IMR-90 (cell line): ENCODE measurements around the gene ZNF761. TPM values are rescaled to one million over a fixed set of nuclear protein-coding genes. Genes with fewer than 3 reads are reported as not detected.

ENCODE experiments used
- ATAC-seq: fragments of 200-7000 bp; cut with Tn5 transposase; 2 replicates; pipeline ENCODE4 v1.9.1; 2020; ENCODE audit warnings: low read depth, mild to moderate bottlenecking, moderate library complexity
- BruUV-seq: library from RNA; stranded (reverse); fragments of 400-500 nt; replicated peaks from 2 replicates; lab custom pipeline; 2021; lab: Mats Ljungman, UMichigan
- CTCF ChIA-PET: fragments of 300-600 bp; formaldehyde crosslinking; extraction: SDS; loops from one replicate; lab custom pipeline; 2021; ENCODE audit warnings: antibody characterized with exemption; lab: Yijun Ruan, JAX
- POLR2A ChIA-PET: fragments of 300-600 bp; sonication (Branson Sonifier 250); formaldehyde crosslinking; loops from one replicate; lab custom pipeline; 2022; ENCODE audit warnings: antibody characterized with exemption; ENCODE audit not compliant: unreplicated experiment; lab: Charles Lee
- DNase-seq: peaks from one replicate; pipeline ENCODE4 v3.0.0; 2013
- H2AFZ ChIP-seq: replicated peaks from 2 replicates; pipeline ENCODE3; 2013; ENCODE audit warnings: low read length, mild to moderate bottlenecking; ENCODE audit not compliant: poor library complexity
- H2AK5ac ChIP-seq: 2 replicates; pipeline ENCODE4 v1.6.1; 2013; ENCODE audit warnings: low read depth, low read length, inconsistent platforms
- H2AK9ac ChIP-seq: replicated peaks from 2 replicates; pipeline ENCODE3; 2013; ENCODE audit warnings: mild to moderate bottlenecking, low read depth, low read length, moderate library complexity; ENCODE audit not compliant: poor library complexity
- H2BK120ac ChIP-seq: 2 replicates; pipeline ENCODE4 v1.6.1; 2013; ENCODE audit warnings: low read depth, low read length, inconsistent platforms
- H2BK15ac ChIP-seq: 3 replicates; pipeline ENCODE4 v1.6.1; 2013; ENCODE audit warnings: low read depth, low read length, inconsistent platforms
- H2BK20ac ChIP-seq: 2 replicates; pipeline ENCODE4 v1.6.1; 2013; ENCODE audit warnings: low read depth, mild to moderate bottlenecking, inconsistent platforms, low read length, moderate library complexity
- H2BK5ac ChIP-seq: 2 replicates; pipeline ENCODE4 v1.6.1; 2013; ENCODE audit warnings: mild to moderate bottlenecking, low read depth, low read length, inconsistent platforms; ENCODE audit not compliant: poor library complexity, severe bottlenecking
- H3K14ac ChIP-seq: replicated peaks from 2 replicates; pipeline ENCODE4 v1.6.1; 2013; ENCODE audit warnings: low read depth, low read length, inconsistent platforms
- H3K18ac ChIP-seq: 2 replicates; pipeline ENCODE4 v1.6.1; 2013; ENCODE audit warnings: low read depth, low read length, control low read depth
- H3K23ac ChIP-seq: 2 replicates; pipeline ENCODE4 v1.6.1; 2013; ENCODE audit warnings: low read depth, low read length, inconsistent platforms
- H3K27ac ChIP-seq: 2 replicates; pipeline ENCODE4 v1.5.1; 2013; ENCODE audit warnings: mild to moderate bottlenecking, control low read depth, low read length; ENCODE audit not compliant: insufficient read depth
- H3K27me3 ChIP-seq: 2 replicates; pipeline ENCODE4 v1.6.1; 2013; ENCODE audit warnings: low read length; ENCODE audit not compliant: control insufficient read depth, insufficient read depth
- H3K36me3 ChIP-seq: 2 replicates; pipeline ENCODE4 v1.6.1; 2013; ENCODE audit warnings: low read length, mixed read lengths; ENCODE audit not compliant: control insufficient read depth, insufficient read depth
- H3K4ac ChIP-seq: 2 replicates; pipeline ENCODE4 v1.6.1; 2013; ENCODE audit warnings: low read depth, low read length, inconsistent platforms
- H3K4me1 ChIP-seq: 2 replicates; pipeline ENCODE4 v1.6.1; 2013; ENCODE audit warnings: low read length, mixed read lengths; ENCODE audit not compliant: control insufficient read depth, insufficient read depth
- H3K4me2 ChIP-seq: 2 replicates; pipeline ENCODE4 v1.6.1; 2013; ENCODE audit warnings: low read depth, mild to moderate bottlenecking, control low read depth, low read length, moderate library complexity
- H3K4me3 ChIP-seq: 2 replicates; pipeline ENCODE4 v1.5.1; 2013; ENCODE audit warnings: low read depth, mild to moderate bottlenecking, control low read depth, low read length, moderate library complexity; ENCODE audit not compliant: insufficient read depth
- H3K56ac ChIP-seq: 2 replicates; pipeline ENCODE4 v1.6.1; 2013; ENCODE audit warnings: low read length, inconsistent platforms; ENCODE audit not compliant: insufficient read depth; ENCODE audit errors: extremely low read depth
- H3K79me1 ChIP-seq, 2 experiments: 2 replicates each; pipeline ENCODE4 v1.6.1; 2013; ENCODE audit warnings: low read length in 2 of 2, inconsistent platforms in 1 of 2, low read depth in 1 of 2
- H3K9ac ChIP-seq: 2 replicates; pipeline ENCODE4 v1.6.1; 2013; ENCODE audit warnings: low read depth, low read length, control low read depth
- H3K9me1 ChIP-seq: 2 replicates; pipeline ENCODE4 v1.6.1; 2013; ENCODE audit warnings: low read length, inconsistent platforms; ENCODE audit not compliant: insufficient read depth
- H3K9me3 ChIP-seq: 2 replicates; pipeline ENCODE4 v1.6.1; 2013; ENCODE audit warnings: low read length; ENCODE audit not compliant: control insufficient read depth, insufficient read depth
- H4K20me1 ChIP-seq: 2 replicates; pipeline ENCODE4 v1.6.1; 2013; ENCODE audit warnings: low read length, inconsistent platforms; ENCODE audit not compliant: insufficient read depth
- H4K5ac ChIP-seq: 2 replicates; pipeline ENCODE4 v1.6.1; 2013; ENCODE audit warnings: mild to moderate bottlenecking, low read depth, low read length, control low read depth
- H4K8ac ChIP-seq, 2 experiments: 2 replicates each; pipeline ENCODE4 v1.6.1; 2013; ENCODE audit warnings: low read depth in 2 of 2, low read length in 2 of 2, control low read depth in 1 of 2, inconsistent platforms in 1 of 2
- H4K91ac ChIP-seq: 2 replicates; pipeline ENCODE4 v1.6.1; 2013; ENCODE audit warnings: low read depth, low read length, inconsistent platforms; ENCODE audit not compliant: insufficient read depth
- CTCF ChIP-seq: conservative IDR thresholded peaks from 2 replicates; pipeline ENCODE4 v1.5.1; 2012; ENCODE audit warnings: mild to moderate bottlenecking, low read depth, low read length, improper control_type of control experiment
- MAZ ChIP-seq: IDR thresholded peaks from 2 replicates; pipeline ENCODE4 v1.6.1; 2012; ENCODE audit warnings: low read depth, mild to moderate bottlenecking, low read length, improper control_type of control experiment, moderate library complexity, borderline replicate concordance
- MXI1 ChIP-seq: IDR thresholded peaks from 2 replicates; pipeline ENCODE4 v1.6.1; 2012; ENCODE audit warnings: low read depth, mild to moderate bottlenecking, low read length, moderate library complexity, borderline replicate concordance
- POLR2A ChIP-seq: IDR thresholded peaks from 2 replicates; pipeline ENCODE4 v1.6.1; 2012; ENCODE audit warnings: mild to moderate bottlenecking, low read depth, low read length
- RAD21 ChIP-seq: IDR thresholded peaks from 2 replicates; pipeline ENCODE4 v1.6.1; 2012; ENCODE audit warnings: low read length, improper control_type of control experiment
- WGBS, 2 experiments: methylation state at CpG; one replicate each; pipeline versions ENCODE4 v1.1.5 to v1.1.7; 2013; ENCODE audit warnings: missing lambda C conversion rate in 2 of 2; ENCODE audit not compliant: insufficient read length in 1 of 2; ENCODE audit errors: extremely low coverage in 2 of 2; 5-methylcytosine and 5-hydroxymethylcytosine counted together
- dilution Hi-C: fragments of 300-500 bp; cut with HindIII; formaldehyde crosslinking; loops from one replicate; pipeline ENCODE4 v1.14.3; 2018; ENCODE audit warnings: low sequenced_read_pairs; ENCODE audit not compliant: unreplicated experiment
- in situ Hi-C: fragments of 300-500 bp; cut with MboI; formaldehyde crosslinking; loops from 3 replicates; pipeline ENCODE4 v1.14.3; 2019; ENCODE audit warnings: low sequenced_read_pairs, inconsistent platforms, mixed read lengths
- intact Hi-C: fragments of 100-400 bp; cut with micrococcal nuclease; formaldehyde crosslinking; loops from 2 replicates; pipeline ENCODE4 v1.10.0; 2022
- polyA plus RNA-seq, 3 experiments: library from polyadenylated mRNA; depleted of rRNA; stranded (reverse); fragments of >200 nt; gene quantifications; 2 replicates each; pipeline ENCODE4 v1.2.3, GENCODE V29; 2012; ENCODE audit warnings: low replicate concordance in 1 of 3
- total RNA-seq: library from RNA; depleted of rRNA; stranded (reverse); fragments of >200 nt; gene quantifications from 2 replicates; pipeline ENCODE4 v1.2.3, GENCODE V29; 2012

The ZNF761 gene
- total and polyA plus RNA-seq, 2 of the 4 experiments (the other 2 are of a cell fraction) = 7.9 to 21.9 TPM

GRCh38 chr19:53394974-53395839 is 36.6 kb upstream of the ZNF761 start, which contains the start of gene ZNF765:
TSS of gene ZNF765 (plus strand) at chr19:53395149. CDS start at chr19:53398016, 2,867 bp downstream.
- Histone ChIP-seq H3K4me1 (no peaks in the 10 kb centered on the region; the same call in 1 of the 2 replicates), H3K18ac (no peak within 1 kb of the TSS), H3K27ac (peak within 1 kb of the TSS; percentile 70), H2BK20ac (no peak within 1 kb of the TSS), H4K20me1 (no peaks in the 10 kb centered on the region), H2AK9ac (peak within 1 kb of the TSS; percentile 31), H3K9ac (peak within 1 kb of the TSS; percentile 72), H2BK120ac (no peak within 1 kb of the TSS), H3K4ac (peak within 1 kb of the TSS; percentile 40; the same call in 1 of the 2 replicates), H4K8ac (peak within 1 kb of the TSS; percentile 72 to 89; a peak in 3 of 4 replicates), H2AFZ (peak within 1 kb of the TSS; percentile 92), H3K9me3 (peaks cover 2% of the 10 kb centered on the region; the same call in 1 of the 2 replicates), H2BK15ac (no peak within 1 kb of the TSS), H2AK5ac (no peak within 1 kb of the TSS), H3K56ac (peak within 1 kb of the TSS; percentile 47), H3K14ac (no peak within 1 kb of the TSS; the same call in 1 of the 2 replicates), H3K4me3 (peak within 1 kb of the TSS; percentile 68), H3K36me3 (peaks cover 14% of the 10 kb centered on the region), H4K5ac (no peak within 1 kb of the TSS; the same call in 1 of the 2 replicates), H3K27me3 (no peaks in the 10 kb centered on the region), H3K23ac (peak within 1 kb of the TSS; percentile 70; the same call in 1 of the 2 replicates), H2BK5ac (peak within 1 kb of the TSS; percentile 23), H4K91ac (no peak within 1 kb of the TSS), H3K79me1 (peaks cover 2 to 3% of the 10 kb centered on the region in 2 experiments; a peak in 2 of 4 replicates), H3K4me2 (peak within 1 kb of the TSS; percentile 73), H3K9me1 (no peaks in the 10 kb centered on the region)
- ATAC-seq = peak; percentile 99
- no TSS peak for BruUV-seq
- TF ChIP-seq MAZ = no peak; the same call in 1 of the 2 replicates
- peak; percentile 48 for TF ChIP-seq CTCF
- peak; percentile 59; the same call in 1 of the 2 replicates for TF ChIP-seq MXI1
- peak; percentile 56; the same call in 1 of the 2 replicates for TF ChIP-seq POLR2A
- TF ChIP-seq RAD21 = peak; percentile 15; the same call in 1 of the 2 replicates
- dilution Hi-C loops = no loop called here
- POLR2A ChIA-PET = interaction anchor here (0.6 kb wide), 1 partner anchor 28 kb away, joined by 4 read pairs; no protein-coding TSS in a partner anchor
- WGBS, 2 experiments = 0% methylated on average over 12 of the region's 58 CpGs; no CpG with 5 or more reads in 1 of the 2 experiments
- intact Hi-C loops = loop anchor here (10.0 kb wide), 1 partner anchor 200 kb away; the partner anchor contains the start of gene ZNF665
- DNase-seq = peak; percentile 85
- in situ Hi-C loops = no loop called here
- CTCF ChIA-PET = interaction anchor here (1.4 kb wide), 1 partner anchor 15 kb away, joined by 4 read pairs; no protein-coding TSS in a partner anchor
